HUES48 (cell line): ENCODE measurements around the gene GPX5.
"Not testable (repeated sequence)": the region's sequence is repeated elsewhere in the genome, so short reads cannot be mapped to it uniquely, and the experiment has no call there.

Experiments
- H3K27ac ChIP-seq: one replicate; pipeline ENCODE4 v1.7.0; 2013; ENCODE audit warnings: low read depth, low read length, inconsistent platforms
- H3K27me3 ChIP-seq: 2 replicates; pipeline ENCODE4 v1.6.1; 2013; ENCODE audit warnings: mild to moderate bottlenecking, low read length; ENCODE audit not compliant: control insufficient read depth, insufficient read depth
- H3K36me3 ChIP-seq: 2 replicates; pipeline ENCODE4 v1.6.1; 2013; ENCODE audit warnings: low read length; ENCODE audit not compliant: control insufficient read depth, insufficient read depth
- H3K4me1 ChIP-seq: 2 replicates; pipeline ENCODE4 v1.6.1; 2013; ENCODE audit warnings: mild to moderate bottlenecking, low read length; ENCODE audit not compliant: control insufficient read depth, insufficient read depth
- H3K4me3 ChIP-seq: 2 replicates; pipeline ENCODE4 v1.5.1; 2013; ENCODE audit warnings: mild to moderate bottlenecking, low read depth, low read length
- H3K9ac ChIP-seq: 2 replicates; pipeline ENCODE4 v1.6.1; 2013; ENCODE audit warnings: mild to moderate bottlenecking, low read depth, low read length, moderate library complexity
- H3K9me3 ChIP-seq: 2 replicates; pipeline ENCODE4 v1.6.1; 2013; ENCODE audit warnings: low read length; ENCODE audit not compliant: control insufficient read depth, insufficient read depth

The GPX5 gene

GRCh38 chr6:28496099-28496779, 29.4 kb upstream of the GPX5 start:
- H3K9ac ChIP-seq = no peak overlapping the region
- no peaks in the 10 kb centered on the region for H3K9me3 ChIP-seq
- peaks cover 4% of the 10 kb centered on the region; the same call in 1 of the 2 replicates for H3K4me1 ChIP-seq
- H3K4me3 ChIP-seq = no peak overlapping the region
- H3K36me3 ChIP-seq = no peaks in the 10 kb centered on the region
- no peaks in the 10 kb centered on the region for H3K27me3 ChIP-seq
- no peak overlapping the region for H3K27ac ChIP-seq

- no peaks in the 10 kb centered on the region for H3K36me3 ChIP-seq
- no peaks in the 10 kb centered on the region for H3K27me3 ChIP-seq
- no peak overlapping the region for H3K27ac ChIP-seq
- no peaks in the 10 kb centered on the region for H3K9me3 ChIP-seq
- H3K4me3 ChIP-seq = no peak overlapping the region
- H3K9ac ChIP-seq = no peak overlapping the region
- no peaks in the 10 kb centered on the region for H3K4me1 ChIP-seq
Observed at GRCh38 chr6:28497306-28497705, 28.4 kb upstream of the GPX5 start.

- Histone ChIP-seq H3K4me3 (no peak overlapping the region), H3K9me3 (no peaks in the 10 kb centered on the region), H3K9ac (no peak overlapping the region), H3K4me1 (no peaks in the 10 kb centered on the region), H3K27me3 (no peaks in the 10 kb centered on the region), H3K36me3 (no peaks in the 10 kb centered on the region), H3K27ac (no peak overlapping the region)
Observed at GRCh38 chr6:28497893-28498292, 27.8 kb upstream of the GPX5 start.

GRCh38 chr6:28501259-28501658, 24.4 kb upstream of the GPX5 start:
- Histone ChIP-seq H3K4me1 (peaks cover 3% of the 10 kb centered on the region; the same call in 1 of the 2 replicates), H3K4me3 (no peak overlapping the region), H3K36me3 (no peaks in the 10 kb centered on the region), H3K9me3 (no peaks in the 10 kb centered on the region), H3K27me3 (no peaks in the 10 kb centered on the region), H3K27ac (no peak overlapping the region), H3K9ac (no peak overlapping the region)

- not testable (repeated sequence) for H3K36me3 ChIP-seq, H3K27me3 ChIP-seq, H3K9me3 ChIP-seq, H3K4me3 ChIP-seq, H3K9ac ChIP-seq, H3K27ac ChIP-seq
- H3K4me1 ChIP-seq = peaks cover 12% of the 10 kb centered on the region
Observed at GRCh38 chr6:28502136-28502535, 23.5 kb upstream of the GPX5 start.

GRCh38 chr6:28502709-28503305, 22.9 kb upstream of the GPX5 start:
- not testable (repeated sequence) for H3K4me3 ChIP-seq, H3K27me3 ChIP-seq, H3K9ac ChIP-seq, H3K9me3 ChIP-seq, H3K36me3 ChIP-seq, H3K27ac ChIP-seq
- peaks cover 16% of the 10 kb centered on the region for H3K4me1 ChIP-seq

GRCh38 chr6:28505733-28506132, 19.9 kb upstream of the GPX5 start:
- H3K36me3 ChIP-seq = no peaks in the 10 kb centered on the region
- peaks cover 16% of the 10 kb centered on the region for H3K4me1 ChIP-seq
- no peak overlapping the region for H3K9ac ChIP-seq
- H3K4me3 ChIP-seq = no peak overlapping the region
- no peaks in the 10 kb centered on the region for H3K27me3 ChIP-seq
- no peaks in the 10 kb centered on the region for H3K9me3 ChIP-seq
- H3K27ac ChIP-seq = no peak overlapping the region

- Histone ChIP-seq H3K9ac (no peak overlapping the region), H3K4me1 (peaks cover 16% of the 10 kb centered on the region), H3K4me3 (no peak overlapping the region), H3K27ac (no peak overlapping the region), H3K36me3 (no peaks in the 10 kb centered on the region), H3K9me3 (no peaks in the 10 kb centered on the region), H3K27me3 (no peaks in the 10 kb centered on the region)
Observed at GRCh38 chr6:28506807-28507475, 18.7 kb upstream of the GPX5 start.

- Histone ChIP-seq H3K36me3 (no peaks in the 10 kb centered on the region), H3K27ac (no peak overlapping the region), H3K27me3 (0 out of 2 replicates have a peak, but pooled peaks cover under 1% of the 10 kb centered on the region), H3K4me3 (no peak overlapping the region), H3K4me1 (peaks cover 8% of the 10 kb centered on the region), H3K9me3 (no peaks in the 10 kb centered on the region), H3K9ac (no peak overlapping the region)
Observed at GRCh38 chr6:28511628-28512300, 13.9 kb upstream of the GPX5 start.

- not testable (repeated sequence) for H3K27me3 ChIP-seq, H3K9me3 ChIP-seq, H3K36me3 ChIP-seq, H3K9ac ChIP-seq, H3K27ac ChIP-seq, H3K4me3 ChIP-seq, H3K4me1 ChIP-seq
Observed at GRCh38 chr6:28512387-28512786, 13.3 kb upstream of the GPX5 start.

- Histone ChIP-seq H3K9ac (no peak within 1 kb of the TSS), H3K27ac (no peak within 1 kb of the TSS), H3K36me3 (no peaks in the 10 kb centered on the region), H3K4me3 (no peak within 1 kb of the TSS), H3K9me3 (no peaks in the 10 kb centered on the region), H3K4me1 (no peaks in the 10 kb centered on the region; the same call in 1 of the 2 replicates), H3K27me3 (0 out of 2 replicates have a peak, but pooled peaks cover 3% of the 10 kb centered on the region)
Observed at GRCh38 chr6:28515676-28516075, 10.0 kb upstream of the GPX5 start, which contains the start of gene GPX6. Gene GPX6 (minus strand): TSS chr6:28515793. CDS start chr6:28515743, 50 bp downstream.
